Right renal pelvis (tissue), 4 donors: ENCODE data around the gene CHRNE. TPM values are rescaled to one million over a fixed set of nuclear protein-coding genes. Genes with fewer than 3 reads are reported as not detected.

ENCODE experiments used
- DNase-seq, 4 donors: peaks; one replicate each; pipeline ENCODE4 v3.0.0-alpha.2; 2013; ENCODE audit warnings: low read depth in 4 of 4, low spot score in 3 of 4, missing footprints in 1 of 4
- polyA plus RNA-seq, 4 donors: library from polyadenylated mRNA; unstranded; fragments of 120-200 nt; gene quantifications; one replicate each; pipeline ENCODE4 v1.2.1, GENCODE V29; 2013; ENCODE audit not compliant: insufficient read length in 4 of 4

The CHRNE gene
- 1 to 10 TPM; 1.1 to 2.7 (median 1.5) TPM for polyA plus RNA-seq

DNA sequence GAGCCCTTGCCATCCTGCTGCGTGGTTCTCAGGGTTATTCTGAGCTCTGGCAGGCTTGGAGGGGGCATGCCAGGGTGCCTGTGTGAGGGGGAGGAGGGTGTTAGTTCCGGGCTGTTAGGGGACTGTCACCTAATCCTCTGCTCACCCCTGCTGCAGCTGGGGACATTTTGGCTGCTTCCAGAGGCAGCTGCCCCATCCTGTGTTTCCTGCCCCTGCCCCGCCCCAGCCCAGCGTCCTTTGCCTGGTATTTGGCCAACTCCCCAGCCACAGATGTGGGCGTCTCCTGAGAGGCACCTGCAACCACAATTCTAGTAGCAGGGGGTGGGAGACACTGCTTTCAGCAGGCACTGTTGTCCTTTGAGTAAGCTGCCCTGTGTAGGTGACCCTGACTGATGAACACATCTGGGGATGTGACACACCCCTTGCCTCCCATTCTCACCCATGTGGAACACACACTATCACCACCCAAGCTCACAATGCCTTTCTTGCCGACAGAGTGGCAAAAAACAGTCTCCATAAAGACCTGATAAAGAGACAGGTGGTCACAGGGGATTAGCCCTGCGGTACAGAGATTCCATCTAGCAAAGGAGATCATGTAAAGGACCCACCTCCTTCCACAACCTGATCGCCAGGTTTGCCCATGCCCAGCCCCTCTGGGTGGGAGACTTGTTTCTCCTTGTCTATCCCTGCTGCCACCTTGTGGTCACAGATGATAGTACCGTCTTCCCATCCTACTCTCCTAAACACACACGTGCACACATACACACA lies at the start of gene CHRNE:
TSS of gene CHRNE (minus strand) at position 48 of the 768 bp plus-strand sequence. CDS start at position 13, 35 bp downstream.
- DNase-seq, result peak in 2 of 4 donors; percentile 71 to 72

DNA sequence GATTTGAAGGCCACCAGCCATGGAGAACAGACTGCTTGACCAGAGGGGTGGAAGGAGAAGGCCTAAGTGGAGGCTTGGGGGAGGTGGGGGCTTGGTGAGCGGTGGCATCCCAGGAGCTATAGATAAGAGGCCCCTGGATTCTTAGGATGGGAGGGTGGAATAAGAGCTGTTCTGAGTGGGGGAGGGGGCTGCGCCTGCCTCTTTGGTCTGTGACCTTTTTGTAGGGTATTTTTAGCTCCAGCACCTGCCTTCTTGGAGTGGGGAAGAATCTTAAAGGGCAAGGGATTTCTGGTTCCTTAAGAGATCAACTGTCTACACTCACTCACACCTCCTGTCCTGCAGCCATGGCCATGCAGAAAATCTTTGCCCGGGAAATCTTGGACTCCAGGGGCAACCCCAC lies 48.6 kb upstream of the CHRNE start:
- no peak for DNase-seq

DNA sequence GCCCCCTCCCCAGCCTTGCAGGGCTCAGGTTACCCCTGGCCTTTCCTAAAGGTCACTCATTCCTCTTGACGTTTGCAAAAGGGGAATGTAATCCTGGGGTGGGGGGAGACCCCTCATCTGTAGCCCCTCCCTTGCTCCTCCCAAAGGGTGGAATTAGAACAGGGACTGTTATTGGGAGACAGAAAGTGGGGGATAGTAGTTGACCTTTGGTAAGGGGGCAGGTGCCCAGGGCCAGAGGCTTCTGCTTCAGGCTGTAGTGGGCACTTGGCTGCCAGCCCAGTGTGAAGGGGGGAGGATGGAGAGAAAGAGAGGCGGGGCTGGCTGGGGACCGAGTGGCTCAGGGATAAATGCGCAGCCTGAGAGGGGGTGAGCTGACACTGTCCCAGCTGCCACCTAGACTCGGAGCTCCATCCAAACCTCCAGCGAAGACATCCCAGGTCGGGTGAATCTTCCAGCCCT lies 47.9 kb upstream of the CHRNE start, which contains the start of gene ENO3:
TSS of gene ENO3 (plus strand) at position 374 of the 459 bp plus-strand sequence. CDS start 711 bp downstream, outside the sequence.
- no peak for DNase-seq

DNA sequence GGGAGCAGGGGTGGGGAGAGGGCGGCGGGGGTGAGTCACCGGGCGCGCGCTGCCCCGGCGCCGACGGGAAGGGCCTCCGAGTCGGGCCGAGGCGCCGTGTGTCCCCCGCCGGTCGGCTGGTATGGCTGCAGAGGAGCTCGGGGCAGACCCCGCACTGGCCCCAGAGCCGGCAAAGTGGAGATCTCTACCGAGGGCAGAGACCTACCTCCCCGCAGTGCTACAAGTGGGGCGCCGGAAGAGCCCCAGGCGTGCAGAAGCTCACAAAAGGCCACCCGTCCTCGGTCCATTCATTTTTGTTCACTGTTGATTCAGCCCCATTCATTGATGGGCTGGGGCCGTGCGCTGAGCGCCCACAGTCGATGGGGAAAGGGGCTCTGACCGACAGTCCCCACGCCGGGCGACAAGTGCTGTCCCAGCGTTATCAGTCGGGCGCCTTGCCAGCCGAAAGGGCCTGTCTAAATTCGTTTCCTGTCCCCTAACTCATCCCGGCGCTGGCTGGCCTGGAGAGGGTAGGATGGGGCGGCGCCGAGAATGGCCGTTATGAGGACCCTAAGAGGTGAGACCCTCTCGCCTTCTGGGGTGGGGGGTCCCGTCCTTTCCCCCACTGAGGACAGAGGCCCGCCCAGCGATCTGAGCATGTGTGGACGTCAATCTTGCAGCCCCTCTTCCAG lies 47.3 kb upstream of the CHRNE start:
- no peak for DNase-seq

DNA sequence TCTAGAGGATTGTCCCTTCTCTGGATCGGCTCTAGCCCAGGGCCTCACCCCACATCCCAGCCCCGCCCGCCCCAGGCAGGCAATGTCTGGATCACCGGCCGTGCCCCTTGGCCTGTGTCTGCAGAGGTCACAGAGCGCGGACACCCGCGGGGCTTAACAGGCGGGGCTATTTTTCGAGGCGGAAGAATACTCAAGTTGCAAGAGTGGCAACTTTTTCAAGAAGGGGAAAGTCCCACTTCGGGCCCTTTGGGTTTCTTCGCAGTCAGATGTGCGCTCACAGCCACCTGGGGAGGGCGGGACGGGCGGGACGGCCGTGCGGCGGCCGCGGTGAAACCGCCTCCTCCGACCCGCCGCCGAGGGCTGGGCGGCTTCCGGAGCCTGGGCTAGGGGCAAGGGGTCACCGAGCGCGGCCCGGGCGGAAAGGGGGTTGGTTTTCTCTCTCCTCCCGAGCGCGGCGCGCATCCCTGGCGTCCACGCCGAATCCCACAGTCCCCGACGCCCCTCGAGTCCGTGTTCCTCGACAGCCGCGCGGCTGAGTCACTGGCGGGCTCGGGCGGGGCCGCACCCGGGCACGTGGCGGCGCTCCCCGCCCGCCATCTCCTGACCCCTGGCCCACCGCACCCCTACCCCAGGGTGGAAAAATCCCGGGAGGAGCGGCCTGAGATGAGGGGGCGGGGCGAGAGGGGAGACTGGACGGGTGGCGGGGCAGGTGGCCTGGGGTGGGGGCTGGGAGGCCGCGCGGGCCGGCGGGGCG lies 46.6 kb upstream of the CHRNE start:
- no peak for DNase-seq

DNA sequence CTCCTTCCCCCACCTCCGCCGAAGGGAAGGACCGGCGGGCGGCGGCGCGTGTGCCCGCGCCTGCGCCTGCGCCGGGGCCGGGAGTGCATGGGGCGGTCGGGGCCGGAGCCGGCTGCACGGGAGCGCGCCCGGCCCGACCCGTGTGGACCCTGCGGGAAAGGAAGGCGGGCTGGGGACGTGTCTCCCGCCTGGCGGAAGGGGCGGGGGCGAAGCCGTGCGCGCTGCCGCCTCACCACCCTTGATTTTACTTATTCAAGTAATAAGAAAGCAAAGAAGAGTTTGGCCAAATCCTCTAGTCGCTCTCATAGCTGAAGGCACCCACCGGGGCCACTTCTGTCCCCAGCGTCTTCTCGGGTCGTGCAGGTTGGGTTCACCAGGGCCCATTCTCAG lies 46.0 kb upstream of the CHRNE start:
- peak in 2 of 4 donors; percentile 78 to 79 for DNase-seq

DNA sequence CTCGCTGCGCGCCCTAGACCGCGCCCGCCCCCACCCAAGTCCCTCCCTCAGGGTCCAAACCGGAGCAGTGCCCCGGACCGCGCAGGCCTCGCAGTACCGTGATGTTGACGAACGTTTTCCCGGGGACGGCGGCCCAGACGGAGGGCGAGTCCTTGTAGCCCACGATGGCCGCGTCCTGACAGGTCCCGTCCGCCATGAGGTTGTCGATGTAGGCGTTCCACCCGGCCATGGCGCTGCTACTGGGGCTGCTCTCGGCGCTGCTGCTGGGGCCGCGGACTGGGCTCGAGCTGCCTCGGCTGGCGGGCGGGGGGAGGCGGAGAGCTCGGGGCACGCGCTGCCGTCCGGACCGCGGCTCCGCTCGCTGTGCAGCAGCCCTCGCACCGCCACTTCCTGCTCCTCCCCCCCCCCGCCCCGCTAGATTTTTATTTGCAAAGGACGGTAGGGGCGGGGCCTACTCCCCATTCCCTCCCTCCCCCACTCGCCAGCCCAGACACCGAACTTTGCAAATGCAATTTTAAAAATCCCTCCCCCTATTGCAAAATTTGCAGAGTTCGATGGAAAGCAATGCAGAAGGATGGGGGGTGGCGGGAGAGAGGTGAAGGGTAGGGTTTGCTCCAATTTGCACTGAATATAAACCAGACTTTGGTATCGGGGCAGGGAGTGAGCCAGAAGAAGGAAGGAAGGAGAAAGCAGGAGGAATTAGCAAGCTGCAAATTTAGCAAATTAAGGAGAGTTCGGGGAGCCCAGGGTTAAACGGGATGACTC lies 45.5 kb upstream of the CHRNE start, which contains the start of gene PFN1:
TSS of gene PFN1 (minus strand) at position 365 of the 765 bp plus-strand sequence. CDS start at position 229, 136 bp downstream.
- DNase-seq, result peak in 2 of 4 donors; percentile 80 to 81

DNA sequence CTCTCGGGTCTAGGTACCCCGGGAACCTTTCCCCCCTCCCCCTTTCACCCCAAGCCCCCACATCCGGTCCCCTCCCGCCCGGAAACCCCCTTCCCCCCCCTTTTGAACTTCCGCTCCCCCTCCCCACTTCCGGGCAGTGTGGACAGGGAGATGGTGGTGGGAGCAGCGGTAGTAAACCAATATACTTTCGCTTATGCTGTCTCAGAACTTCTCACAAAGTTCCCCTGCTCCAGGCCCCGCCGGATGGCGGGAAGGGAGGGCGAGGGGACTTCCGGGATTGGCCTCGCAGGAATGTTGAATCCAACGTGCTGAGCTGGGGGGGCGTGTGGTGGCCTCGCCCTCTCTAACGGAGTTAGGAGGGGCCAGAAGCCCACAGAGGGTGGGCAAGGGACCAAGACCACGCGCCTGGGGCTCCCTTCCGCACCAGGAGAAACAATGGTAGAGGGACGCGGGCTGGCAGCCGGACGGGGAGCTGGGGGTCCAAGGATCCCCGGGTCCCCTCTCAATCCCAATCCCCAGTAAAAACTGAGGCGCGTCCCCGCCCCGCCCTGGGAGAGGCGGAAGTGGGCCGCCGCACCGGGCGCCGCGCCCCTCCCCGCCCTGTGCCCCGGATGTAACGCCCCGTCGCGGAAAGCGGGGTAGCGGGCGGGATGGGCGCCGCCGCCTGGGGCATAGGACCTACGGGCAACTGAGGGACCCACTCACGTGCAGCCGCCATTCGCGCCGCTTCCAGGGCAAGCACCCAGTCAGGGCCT lies 44.7 kb upstream of the CHRNE start:
- no peak for DNase-seq

DNA sequence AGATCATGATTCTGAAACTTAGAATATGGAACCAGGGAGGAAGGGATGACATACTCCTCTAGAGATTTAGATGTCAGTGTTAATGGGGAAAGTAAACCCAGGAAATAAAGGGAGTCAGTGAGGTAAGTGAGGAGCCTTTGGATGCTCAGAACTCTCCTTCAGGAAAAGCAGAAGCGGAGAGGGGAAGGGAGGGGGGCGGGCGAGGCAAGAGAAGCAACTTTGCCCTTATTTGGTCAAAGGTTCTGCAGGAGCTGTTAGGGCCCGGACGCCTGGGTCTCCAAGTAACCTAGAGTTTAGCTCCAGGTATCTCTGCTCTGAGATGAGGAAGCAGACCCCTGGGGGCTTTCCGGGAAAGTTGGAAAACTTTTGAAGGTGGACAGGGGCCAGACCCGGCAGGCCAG lies 44.1 kb upstream of the CHRNE start:
- no peak for DNase-seq

DNA sequence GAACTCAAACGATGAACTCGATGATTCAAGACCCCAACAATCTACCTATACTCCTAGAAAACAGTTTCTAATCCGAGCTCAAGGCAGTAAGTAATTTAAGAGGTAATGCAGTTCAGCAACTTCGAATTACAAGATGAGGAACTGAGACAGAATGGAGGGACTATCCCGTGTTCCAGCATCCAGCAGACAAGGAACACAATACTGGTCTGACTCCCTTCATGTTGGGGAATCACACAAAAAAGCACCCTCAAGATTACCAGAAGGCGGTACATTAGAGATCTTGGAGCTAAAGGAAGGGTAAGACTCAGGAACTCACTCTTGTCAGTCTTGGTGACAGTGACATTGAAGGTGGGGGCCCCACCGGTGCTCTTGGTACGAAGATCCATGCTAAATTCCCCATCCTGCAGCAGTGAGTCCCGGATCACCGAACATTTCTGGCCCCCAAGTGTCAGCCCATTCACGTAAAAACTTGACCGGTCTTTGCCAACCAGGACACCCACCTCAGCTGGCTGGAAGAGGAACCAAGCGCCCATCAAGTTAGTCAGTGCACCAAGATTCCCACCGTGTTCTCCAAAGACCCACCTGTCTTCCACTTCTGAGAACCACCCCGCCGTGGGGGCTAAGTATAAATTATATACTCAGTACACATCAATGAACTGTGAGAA lies 43.5 kb upstream of the CHRNE start:
- no peak for DNase-seq

DNA sequence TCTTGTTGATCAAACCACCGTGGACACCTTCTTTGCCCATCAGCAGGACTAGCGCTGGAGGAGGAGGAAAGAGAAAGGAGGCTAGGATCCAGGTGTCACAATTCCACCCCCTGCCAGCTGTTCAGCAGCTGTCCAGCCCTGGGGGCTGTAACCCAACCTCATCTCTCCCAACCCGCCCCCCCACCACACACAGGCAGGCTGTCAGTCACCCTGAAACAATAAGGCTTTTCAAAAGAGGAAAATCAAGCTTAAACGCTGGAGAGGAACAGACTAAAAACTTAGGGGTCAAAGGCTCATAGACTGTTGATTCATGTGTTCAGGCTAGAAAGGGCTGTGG lies 43.0 kb upstream of the CHRNE start:
- no peak for DNase-seq

DNA sequence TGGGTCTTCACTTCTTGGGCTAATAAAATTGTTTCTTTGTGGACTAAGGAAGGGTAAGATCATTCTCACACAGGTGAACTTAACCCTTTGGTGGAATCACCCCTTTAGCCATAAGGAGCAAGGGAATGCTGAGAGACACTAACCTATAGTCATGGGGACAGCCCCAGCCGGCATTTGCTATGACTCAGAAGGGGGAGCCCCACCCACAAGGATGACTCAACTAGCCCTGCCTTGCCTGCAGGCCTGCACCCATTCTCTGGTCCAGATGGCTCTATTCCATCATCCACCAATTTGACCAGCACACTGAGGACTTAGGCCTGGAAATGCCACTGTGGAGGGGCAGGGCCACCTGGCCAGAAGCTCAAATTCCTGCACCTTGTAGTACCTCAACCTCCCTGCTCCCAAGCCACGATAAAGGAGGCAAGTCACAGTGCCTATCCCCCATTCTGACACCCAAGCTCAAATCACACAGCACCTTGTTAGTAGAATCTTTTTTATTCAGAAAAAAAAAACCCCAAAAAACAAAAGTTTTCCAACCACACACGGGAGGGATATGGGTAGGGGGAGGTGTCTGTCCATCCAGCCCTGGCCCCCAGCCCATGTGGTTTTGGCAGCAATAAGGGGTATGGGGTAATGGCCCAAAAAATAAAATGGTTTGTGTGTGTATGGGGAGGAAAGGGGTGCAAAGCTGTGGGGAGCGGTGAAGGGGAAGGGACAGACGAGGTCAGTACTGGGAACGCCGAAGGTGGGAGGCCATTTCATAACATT lies 42.5 kb upstream of the CHRNE start:
- DNase-seq, result no peak

DNA sequence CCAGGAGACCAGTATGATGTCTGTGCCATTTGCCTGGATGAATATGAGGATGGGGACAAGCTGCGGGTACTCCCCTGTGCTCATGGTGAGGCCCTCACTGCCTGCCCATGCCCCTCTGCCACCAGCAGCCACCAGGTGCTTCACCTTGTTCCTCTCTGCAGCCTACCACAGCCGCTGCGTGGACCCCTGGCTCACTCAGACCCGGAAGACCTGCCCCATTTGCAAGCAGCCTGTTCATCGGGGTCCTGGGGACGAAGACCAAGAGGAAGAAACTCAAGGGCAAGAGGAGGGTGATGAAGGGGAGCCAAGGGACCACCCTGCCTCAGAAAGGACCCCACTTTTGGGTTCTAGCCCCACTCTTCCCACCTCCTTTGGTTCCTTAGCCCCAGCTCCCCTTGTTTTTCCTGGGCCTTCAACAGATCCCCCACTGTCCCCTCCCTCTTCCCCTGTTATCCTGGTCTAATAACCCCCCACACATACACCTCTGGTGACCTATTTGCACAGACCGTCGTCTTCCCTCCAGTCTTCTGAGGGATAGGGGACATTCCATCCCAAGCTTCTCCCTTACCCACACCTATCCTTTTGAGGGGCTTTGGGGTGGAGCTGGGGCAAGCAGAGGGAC lies 41.8 kb upstream of the CHRNE start:
- no peak for DNase-seq

DNA sequence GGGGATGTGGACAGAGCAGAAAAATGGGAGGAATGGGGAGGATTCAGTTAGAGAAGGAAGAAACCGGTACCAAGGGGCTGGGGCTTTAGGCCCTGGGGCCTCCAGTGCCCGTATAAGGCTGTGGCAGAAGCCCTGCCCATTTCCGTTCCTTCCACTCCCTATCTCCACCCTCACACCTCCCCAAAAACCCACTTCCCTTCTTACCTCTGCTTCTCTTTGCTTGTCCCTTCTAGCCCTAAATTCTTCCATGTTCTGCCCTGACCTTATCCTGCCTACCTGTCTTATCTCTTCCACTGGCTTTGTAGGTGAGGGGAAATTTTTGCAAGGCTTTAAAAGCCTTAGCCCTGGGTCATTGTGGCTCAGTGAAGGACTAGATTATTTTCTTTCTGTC lies 41.3 kb upstream of the CHRNE start:
- no peak for DNase-seq

DNA sequence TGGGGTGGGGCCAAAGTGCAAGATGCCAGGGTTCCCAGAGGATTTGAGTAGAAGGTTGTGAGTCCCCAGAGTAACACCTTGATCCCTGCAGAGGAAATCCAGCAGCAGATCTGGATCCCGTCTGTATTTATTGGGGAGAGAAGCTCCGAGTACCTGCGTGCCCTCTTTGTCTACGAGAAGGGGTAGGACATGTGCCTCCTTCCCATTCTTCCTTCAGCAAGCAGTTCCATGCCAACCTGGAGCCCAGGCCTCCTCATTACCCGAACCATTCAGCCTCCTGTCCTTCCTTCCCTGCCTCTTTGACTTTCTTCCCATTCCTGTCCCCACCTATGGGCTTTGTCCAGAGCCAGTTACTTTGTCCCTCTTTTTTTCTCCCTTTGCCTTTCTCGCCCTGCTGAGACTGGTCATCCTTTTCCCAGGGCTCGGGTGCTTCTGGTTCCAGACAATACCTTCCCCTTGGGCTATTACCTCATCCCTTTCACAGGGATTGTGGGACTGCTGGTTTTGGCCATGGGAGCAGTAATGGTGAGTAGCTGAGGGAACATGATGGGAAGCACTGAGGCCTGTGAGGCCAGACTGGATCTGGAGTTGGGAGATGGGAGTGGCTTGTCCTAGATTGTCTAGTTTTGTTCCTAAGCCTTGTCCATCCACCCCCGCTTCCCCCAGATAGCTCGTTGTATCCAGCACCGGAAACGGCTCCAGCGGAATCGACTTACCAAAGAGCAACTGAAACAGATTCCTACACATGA lies 40.0 kb upstream of the CHRNE start:
- DNase-seq, result no peak

DNA sequence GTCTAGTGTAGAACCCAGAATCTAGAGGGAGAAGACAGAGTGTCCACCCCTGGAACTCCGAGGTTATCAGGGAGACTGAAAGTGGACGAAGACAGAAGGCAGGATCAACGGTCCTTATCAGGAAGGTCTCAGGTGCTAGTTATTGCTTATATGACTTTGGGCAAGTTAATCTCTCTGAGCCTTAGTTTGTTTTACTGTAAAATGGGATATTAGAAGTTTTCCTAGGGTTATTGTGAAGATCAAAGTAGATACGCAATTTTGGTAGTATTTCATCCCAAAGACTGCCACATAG lies 38.4 kb upstream of the CHRNE start:
- DNase-seq, result no peak

DNA sequence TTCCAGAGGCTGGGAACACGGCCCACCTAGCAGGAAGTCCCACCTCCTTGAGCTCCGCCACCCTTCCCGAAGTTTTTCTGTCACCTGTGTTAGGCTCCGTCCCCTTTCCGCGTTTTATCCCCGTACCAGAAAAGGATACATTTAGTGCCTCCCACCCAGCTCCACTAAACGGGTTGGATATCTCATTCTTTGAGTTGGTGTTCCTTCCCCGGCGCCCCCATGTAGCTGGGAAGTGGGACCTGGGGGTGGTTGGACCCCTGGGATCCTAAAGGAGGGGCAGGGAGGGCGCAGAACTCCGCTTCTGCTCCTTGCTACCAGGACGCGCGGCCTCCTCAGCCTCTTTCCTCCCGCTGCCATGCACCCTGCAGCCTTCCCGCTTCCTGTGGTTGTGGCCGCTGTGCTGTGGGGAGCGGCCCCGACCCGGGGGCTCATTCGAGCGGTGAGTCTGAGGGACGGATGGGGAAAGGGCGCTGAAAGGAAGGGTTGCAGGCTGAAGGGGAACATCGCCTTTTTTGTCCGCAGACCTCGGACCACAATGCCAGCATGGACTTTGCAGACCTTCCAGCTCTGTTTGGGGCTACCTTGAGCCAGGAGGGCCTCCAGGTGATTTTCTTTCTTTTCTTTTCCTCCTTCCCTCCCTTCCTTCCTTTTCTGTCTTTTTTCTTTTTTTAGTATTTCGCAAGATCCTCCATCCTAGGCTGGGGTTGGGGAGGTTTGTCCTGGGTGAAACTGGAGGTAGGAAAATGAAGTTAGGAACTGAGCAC lies 37.8 kb upstream of the CHRNE start:
- DNase-seq, result no peak
